GM21529 (cell line): ENCODE measurements around the gene PLEKHM1.
"Not testable (repeated sequence)": the region's sequence is repeated elsewhere in the genome, so short reads cannot be mapped to it uniquely, and the experiment has no call there.

Source experiments
- ATAC-seq: cut with Tn5 transposase; IDR thresholded peaks from one replicate; pipeline ENCODE4 v1.9.1; 2021; ENCODE audit not compliant: unreplicated experiment

PLEKHM1 gene

DNA sequence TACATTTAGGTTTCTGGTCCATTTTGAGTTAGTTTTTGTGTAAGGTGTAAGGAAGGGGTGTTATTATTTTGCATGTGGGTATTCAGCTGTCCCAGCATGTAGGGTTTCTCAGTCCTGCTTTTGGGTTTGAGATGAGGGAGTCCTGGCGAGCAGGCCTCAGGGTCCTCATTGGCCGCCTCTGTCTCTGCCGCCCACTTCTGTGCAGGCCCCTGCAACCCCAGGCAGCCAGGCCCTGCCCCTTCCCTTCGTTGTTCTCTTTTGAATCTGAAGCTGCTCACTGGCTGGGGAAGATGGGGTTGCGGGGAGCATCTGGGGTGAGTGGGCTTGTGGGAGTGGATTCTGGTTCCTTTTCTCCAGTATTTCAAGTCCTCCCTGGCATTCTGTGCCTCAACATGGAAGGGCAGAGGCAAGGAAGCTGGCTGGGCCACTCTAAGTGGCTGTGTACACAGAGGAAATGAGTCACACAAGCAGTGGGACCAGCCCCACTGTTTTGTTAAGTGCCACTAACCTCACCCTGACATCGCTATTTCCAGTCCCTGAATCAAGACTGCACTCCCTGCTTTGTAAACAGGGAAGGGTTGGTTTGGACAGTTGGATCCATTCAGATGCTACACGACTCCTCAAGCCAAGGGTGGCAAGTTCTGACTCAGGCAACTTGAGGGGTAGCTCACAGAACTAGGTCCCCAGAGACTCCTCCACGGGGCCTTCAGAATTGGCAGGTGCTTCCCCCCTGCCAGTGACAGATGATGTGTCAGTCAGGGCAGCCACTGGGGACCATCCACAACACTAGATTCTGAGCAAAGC, 28.8 kb downstream of the PLEKHM1 start:
- ATAC-seq = peak; percentile 89

DNA sequence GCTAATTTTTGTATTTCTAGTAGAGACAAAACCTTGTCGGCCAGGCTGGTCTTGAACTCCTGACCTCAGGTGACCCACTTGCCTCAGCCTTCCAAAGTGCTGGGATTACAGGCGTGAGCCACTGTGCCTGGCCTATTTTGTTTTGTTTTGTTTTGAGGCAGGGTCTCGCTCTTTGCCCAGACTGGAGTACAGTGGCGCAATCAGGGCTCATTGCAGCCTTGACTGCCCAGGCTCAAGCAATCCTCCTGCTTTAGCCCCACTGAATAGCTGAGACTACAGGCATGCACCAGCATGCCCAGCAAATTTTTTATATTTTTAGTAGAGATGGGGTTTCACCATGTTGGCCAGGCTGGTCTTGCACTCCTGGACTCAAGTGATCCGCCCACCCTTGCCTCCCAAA, 30.1 kb downstream of the PLEKHM1 start:
- not testable (repeated sequence) for ATAC-seq

DNA sequence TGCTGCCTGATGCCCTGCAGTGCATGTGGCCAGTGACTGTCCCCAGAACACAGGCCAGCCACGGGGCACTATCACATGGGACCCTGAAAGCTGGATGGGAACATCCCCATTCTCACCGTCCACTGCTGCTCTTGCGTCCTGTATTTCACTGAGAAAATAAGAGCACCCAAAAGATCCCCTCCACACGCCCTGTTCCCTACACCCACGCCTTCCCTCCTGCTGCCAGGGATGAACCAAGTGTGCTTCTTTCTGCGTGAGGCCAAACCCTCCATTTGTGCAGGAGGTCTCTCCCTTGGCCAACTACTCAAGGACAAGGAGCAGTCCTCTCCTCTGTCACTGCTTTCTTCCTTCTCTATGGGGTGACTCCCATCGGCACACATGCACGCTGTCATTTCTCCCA, 36.2 kb downstream of the PLEKHM1 start:
- ATAC-seq = not testable (repeated sequence)

DNA sequence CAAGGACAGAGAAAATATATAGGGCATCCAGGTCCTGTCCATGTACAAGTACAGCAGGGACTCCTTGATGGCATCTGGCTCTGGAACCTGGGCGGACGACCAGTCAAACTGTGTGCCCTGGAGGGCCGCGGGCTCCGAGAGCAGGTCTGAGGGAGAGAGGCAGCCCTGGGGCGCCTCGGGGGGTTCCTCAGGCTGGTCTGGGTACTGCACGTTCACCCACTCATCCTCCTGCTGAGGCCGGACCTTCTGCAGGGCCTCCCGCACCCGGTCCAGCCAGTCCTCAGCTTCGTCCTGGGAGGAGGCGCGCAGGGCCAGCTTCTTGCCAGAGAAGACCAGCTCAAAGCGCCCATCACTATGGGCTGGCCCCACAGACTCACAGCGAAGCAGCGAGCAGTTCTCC, 36.8 kb downstream of the PLEKHM1 start:
- ATAC-seq = not testable (repeated sequence)

DNA sequence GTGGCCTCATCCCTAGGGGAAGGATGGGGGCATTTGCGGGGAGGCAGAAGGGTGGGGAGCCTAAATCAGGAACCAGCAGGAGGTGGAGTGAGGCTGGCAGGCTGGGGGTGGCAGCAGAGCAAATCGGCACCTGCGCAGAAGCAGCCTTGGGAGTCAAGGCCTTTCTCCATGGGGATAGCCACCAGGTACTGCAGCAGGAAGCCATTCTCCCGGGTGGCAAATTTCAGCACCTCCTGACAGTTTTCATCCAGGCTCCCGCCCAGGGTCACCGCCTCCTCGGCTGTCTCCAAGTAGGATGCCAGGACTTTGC, 37.3 kb downstream of the PLEKHM1 start:
- ATAC-seq = not testable (repeated sequence)

DNA sequence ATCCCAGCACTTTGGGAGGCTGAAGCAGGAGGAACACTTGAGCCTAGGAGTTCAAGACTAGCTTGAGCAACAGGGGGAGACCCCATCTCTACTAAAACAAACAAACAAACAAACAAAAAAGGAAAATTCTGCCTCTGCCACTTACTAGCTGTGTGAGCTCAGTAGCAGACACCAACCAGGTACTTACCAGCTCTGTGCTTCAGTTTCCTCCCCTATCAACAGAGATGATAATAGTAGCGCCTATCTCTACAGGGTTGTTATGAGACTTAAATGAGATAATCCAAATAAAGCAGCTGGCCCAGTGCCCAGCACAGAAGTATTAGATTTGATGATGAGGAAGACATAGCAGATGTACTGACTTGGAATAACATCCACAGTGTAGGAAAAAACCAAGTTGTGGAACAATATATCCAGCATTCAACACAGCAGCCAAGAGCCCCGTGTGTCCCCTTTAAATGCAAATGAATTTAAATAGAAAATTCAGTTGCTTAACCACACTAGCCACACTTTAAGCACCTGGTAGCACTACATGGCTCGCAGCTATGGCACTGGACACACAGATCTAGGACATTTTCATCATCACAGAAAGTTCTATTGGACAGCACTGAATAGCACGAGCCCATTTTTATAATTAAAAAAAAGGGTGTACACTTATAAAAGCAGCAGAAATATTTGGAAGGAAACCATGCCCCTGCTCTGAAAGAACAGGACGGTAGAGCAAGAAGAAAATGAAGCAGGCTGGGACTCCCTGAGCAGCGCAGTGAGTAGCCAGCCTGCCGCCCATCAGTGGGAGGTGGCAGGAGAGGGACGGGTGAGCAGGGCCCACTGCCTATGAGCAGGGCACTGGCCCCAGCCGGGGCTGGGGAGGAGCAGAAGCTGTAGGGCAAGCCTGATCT, 37.9 kb downstream of the PLEKHM1 start:
- ATAC-seq = not testable (repeated sequence)

DNA sequence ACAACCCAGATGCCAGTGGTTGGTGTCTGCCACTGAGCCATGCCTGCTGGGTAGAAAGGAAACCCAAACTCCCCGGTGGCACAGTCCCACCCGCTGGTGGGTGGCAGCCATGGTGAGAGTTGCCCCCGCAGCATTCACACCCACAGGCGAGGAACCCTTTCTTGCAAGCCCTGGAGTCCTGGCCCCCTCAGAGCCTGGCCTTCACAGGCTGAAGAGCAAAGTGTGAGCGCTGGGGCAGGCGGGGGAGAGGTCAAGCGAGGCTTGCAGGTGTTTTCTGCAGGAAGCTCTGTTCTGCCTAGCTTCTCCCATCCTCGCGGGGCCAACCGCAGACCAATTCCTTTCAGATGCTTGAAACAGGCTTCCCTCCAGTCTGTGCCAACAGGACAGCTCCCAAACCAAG, 38.9 kb downstream of the PLEKHM1 start:
- ATAC-seq = not testable (repeated sequence)

DNA sequence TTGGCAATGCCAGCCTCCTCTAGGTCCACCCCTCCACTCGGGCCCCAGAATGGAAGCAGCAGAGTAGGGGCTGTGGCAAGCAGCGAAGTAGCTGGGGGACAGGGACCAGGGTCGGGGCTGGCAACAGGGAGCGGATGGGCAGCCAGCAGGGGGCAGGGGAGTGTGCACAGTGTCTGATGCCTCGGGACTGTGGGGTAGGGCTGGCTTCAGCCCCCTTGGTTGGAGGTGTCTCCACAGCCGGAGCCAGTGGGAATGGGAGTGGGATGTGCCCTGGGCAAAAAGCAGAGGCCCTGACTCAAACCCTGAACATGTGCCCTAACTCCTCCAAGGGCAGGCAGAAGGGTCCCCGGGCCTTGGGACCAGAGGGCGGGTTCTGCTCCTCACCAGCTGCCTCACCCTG, 39.4 kb downstream of the PLEKHM1 start:
- no peak for ATAC-seq

DNA sequence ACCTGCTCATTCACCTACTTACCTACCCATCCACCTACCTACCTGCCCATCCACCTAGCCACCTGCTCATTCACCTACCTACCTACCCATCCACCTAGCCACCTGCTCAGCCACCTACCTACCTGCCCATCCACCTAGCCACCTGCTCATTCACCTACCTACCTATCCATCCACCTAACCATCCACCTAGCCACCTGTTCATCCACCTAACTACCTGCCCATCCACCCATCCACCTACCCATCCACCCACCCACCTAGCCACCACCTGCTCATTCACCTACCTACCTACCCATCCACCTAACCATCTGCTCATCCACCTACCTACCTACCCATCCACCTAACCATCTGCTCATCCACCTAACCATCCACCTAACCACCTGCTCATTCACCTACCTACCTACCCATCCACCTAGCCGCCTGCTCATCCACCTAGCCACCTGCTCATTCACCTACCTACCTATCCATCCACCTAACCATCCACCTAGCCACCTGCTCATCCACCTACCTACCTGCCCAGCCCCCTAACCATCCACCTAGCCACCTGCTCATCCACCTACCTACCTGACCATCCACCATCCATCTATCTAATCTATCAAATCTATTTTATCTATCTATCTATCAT, 40.7 kb downstream of the PLEKHM1 start:
- ATAC-seq = not testable (repeated sequence)

DNA sequence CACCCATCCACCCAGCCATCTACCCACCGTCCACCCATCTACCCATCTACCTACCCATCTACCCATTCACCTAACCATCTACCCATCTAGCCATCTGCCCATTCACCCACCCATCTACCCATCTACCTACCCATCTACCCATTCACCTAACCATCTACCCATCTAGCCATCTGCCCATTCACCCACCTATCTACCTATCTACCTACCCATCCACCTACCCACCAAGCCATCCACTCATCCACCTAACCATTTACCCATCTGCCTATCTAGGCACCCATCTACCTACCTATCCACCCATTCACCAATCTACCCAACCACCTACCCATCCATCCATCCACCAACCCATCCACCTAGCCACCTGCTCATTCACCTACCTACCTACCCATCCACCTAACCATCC, 41.3 kb downstream of the PLEKHM1 start:
- not testable (repeated sequence) for ATAC-seq

DNA sequence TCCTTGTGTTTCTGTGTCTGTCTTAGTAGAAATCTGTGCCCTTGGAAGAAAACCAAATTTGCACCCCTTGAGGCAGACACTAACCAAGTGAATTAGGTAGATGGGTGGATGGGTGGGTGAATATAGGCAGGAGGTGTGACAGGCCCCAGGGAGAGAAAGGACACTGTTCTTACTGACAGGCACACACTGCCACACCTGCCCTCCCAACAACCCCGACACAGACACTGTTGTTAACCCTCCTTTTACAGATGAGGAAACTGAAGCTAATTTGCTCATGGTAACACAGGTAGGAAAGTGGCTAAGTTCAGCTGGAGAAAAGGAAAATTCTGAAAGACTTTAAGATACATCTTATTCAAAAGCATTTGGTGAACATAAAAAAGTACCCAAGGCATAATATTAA, 42.0 kb downstream of the PLEKHM1 start:
- not testable (repeated sequence) for ATAC-seq

DNA sequence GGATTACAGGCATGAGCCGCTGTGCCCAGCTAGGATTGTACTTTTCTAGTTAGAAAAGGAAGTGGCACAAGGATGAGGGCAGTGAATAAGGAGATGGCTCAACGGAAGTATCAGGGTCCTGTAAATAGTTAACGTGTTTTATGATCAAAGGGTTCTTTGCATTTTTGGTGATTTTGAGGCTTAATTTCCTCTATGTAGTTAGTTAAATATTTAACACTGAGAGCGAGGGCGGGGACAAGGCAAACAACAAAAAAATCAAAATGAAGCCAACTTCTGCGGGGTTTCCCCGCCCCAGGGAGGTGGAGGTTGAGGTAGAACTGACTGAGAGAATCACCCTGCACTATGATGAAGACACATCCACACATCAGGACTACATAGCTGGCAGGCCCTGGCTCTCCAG, 42.5 kb downstream of the PLEKHM1 start:
- not testable (repeated sequence) for ATAC-seq

DNA sequence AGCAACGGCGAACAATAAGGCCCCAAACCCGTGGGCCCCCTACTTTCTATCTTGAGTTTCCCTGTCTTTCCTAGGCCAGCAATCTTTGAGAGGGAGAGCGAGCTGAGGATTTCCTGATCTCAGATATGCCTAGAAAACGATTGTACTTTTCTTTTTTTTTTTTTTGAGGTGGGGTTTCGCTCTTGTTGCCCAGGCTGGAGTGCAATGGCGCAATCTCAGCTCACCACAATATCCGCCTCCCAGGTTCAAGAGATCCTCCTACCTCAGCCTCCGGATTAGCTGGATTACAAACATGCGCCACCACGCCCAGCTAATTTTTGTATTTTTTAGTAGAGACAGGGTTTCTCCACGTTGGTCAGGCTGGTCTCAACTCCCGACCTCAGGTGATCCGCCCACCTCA, 42.9 kb downstream of the PLEKHM1 start:
- ATAC-seq = not testable (repeated sequence)

DNA sequence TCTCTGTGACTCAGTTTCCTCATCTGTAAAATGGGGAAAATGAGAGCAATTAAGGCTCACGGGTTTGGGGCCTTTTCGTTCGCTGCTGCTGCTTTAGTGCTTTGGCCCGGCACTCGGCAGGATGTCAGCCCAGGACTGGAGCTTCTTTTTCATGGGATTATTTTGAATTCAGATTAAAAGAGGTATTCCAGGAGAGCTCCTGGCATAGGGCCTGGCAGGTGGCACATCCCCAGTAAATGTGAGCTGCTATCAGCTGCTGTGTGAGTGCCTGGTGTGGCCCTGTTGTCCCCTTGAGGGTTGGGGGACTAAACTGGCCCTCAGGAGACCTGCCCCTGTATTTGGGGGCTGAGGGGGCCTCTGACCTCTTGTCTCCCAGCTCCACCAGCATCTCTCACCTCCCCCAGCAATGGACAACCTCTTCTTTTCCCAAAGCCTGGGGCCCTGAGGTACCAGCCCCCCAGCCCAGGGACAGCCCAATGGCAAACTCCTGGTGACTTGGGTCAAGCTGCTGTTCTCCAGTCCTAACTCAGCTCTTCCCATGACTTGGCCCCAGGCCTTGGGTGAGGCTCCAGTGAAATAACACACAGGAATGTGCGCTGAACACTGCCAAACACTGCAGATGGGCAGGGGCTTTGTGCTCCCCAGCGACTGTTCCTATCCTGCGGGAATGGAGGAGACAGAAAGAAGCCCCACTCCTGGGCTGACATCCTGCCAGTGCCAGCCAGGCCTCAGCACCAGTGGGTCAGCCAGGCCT, 43.5 kb downstream of the PLEKHM1 start:
- ATAC-seq = not testable (repeated sequence)

DNA sequence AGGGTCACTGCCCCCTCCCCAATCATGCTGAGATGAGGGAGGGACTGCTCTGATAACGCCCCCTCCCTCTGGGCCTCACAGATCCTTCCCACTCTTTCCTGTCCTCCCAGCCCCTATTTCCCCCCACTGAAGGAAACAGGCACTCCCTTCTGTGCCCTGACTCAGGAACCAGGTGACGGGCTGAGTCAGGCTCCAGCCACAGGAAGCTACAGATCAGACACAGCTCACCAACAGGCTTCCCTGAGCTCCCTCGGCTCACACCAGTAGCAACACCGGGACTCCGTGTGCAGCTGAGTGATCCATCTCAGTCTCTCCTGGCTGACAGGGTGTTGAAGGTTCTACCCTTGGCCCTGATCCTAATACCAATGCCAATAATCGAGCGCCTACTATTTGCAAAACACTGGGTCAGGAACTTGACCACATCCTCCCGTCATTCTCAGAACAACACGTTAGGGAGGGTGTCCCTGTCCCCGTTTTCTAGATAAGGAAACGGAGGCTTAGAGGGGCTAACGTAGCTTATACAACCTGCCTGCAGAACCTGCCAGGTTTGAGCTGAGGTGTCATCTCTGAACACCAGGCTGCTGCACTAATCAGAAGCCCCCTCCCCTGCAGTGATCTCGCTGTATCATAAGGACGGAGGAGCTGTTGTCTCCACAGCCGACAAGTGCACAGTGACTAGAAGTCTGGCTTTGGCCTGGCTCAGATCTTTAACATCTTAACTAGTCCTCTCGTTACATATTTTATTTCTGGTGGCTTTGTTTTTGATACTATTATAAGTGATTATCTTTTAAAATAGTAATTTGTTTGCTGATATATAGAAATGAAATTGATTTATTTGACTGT, 44.4 kb downstream of the PLEKHM1 start:
- ATAC-seq = not testable (repeated sequence)

DNA sequence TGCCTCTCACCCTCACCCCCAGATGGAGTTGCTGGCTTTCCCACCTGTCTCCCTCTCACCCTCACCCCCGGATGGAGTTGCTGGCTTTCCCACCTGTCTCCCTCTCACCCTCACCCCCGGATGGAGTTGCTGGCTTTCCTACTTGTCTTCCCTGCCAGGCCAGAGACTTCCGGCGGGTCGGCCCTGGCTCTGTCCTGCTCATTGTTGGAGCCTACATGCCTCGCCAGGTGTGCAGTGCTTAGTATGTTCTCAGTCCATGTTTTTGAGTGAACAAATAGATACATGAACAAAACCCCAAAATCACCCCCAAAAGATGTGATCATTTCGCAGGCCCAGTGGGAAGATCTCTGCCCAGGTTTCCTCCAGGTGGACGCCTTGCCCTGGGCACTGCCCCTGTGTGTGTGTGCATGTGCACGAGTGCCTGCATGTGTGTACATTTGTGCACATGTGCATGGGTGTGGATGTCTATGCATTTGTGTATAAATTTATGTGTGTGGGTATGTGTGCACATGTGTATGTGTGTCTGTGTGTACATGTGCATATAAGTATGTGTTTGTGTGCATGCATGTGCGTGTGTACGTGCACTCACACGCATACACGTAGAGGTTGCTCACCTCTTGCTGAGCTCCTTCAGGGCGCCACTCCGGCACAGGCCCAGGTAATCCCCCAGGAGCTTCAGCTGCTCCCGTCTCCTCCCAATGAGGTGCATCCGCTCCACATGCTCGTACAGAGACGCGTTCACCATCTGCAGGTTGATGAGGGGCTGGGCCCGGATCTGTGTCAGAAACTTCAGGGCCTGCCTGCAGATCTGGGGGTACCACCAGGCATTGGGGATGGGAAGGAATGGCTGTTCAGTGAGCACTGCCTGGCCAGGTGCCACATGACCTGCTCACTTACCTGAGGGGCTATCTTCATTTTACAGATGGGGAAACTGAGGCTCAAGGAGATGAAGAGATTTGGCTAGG, 45.4 kb downstream of the PLEKHM1 start:
- ATAC-seq = not testable (repeated sequence)

DNA sequence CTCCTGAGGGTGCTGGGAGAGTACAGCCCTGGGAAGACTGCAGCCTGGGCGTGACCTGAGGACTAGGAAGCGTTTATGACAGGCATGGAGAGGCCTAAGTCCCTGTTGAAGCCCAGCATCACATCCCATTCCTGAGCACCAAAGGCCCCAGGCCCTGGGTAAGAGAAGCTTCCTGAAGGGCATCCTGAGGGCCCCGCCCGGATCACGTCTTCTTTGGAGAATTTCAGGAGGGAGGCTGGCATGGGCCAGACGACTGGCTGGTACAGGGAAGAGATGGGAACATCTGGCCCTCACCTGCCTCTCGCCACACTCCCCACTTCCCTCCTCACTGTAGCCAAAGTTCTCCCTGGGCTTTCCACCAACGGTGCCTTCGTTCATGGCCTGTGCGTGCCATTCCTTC, 46.2 kb downstream of the PLEKHM1 start:
- ATAC-seq = not testable (repeated sequence)

DNA sequence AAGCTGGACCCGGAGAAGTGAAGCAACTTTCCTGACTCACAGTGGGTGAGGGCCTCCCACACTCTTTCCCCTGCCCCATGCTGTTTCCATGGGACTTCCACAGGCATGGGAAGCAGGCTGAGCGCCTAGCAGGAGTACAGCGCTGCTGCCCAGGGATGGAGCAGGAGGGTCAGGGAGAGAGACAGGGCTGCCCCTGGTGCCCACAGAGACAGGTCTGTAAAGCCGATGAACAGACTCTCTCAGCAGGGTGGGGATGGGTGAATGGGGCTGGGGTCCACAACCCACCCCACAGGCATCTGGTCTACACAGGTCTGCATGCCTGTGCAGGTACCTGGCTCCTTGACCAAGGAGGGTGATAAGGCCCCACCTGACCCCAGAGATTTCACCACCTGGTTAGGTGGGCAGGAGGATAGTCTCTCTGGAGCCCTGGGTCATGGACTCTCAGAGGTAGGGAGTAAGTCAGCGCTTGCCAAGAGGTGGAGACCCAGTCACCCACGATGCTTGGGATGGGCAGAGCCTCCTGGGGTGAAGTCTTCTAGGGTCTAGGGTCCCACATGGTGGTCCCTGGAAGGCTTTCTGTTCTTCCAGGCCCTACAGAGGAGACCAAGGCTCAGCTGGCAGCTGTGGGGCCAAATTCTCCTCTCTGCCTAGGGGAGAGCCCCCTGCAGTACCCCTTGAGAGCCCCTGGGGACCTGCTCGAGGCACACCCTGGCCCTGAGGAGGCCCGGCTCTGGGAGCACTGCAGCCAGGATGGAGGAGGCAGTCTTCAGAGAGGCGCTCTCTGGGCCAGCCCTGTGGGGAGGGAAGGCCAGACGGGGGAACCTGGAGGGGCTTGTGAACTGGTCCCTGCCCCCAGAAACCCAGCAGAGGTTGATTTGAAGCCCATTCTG, 46.9 kb downstream of the PLEKHM1 start:
- not testable (repeated sequence) for ATAC-seq
